HEK293 (cell line): ENCODE results near the gene CBX7.
A peak's percentile ranks its signal among the peaks of the same experiment; 100 is the strongest.

Experiments used
- CTCF ChIA-PET: fragments of 350-600 bp; formaldehyde crosslinking; extraction: SDS; loops from one replicate; lab custom pipeline; 2021; ENCODE audit warnings: antibody characterized with exemption; lab: Yijun Ruan, JAX
- POLR2A ChIA-PET: fragments of 300-600 bp; formaldehyde crosslinking; extraction: SDS; loops from one replicate; lab custom pipeline; 2020; ENCODE audit warnings: antibody characterized with exemption, inconsistent platforms; lab: Yijun Ruan, JAX
- H3K27ac ChIP-seq: fragments of 200-500 bp; sonication (Bioruptor generic); 2 replicates; pipeline ENCODE4 v1.5.1; 2014; ENCODE audit warnings: low read depth, low read length, control low read depth, inconsistent platforms; ENCODE audit errors: extremely low read depth
- H3K36me3 ChIP-seq, 2 experiments: fragments of 200-500 bp in 1 of 2; sonication (Bioruptor generic) in 1 of 2; 1 replicate in 1 of 2; 2 replicates in 1 of 2; pipeline ENCODE4 v1.5.1; 2014 to 2017; ENCODE audit warnings: inconsistent platforms in 2 of 2, low read length in 2 of 2; ENCODE audit not compliant: control insufficient read depth in 2 of 2, insufficient read depth in 1 of 2
- H3K4me1 ChIP-seq: fragments of 200-500 bp; sonication (Bioruptor generic); 2 replicates; pipeline ENCODE4 v1.5.1; 2014; ENCODE audit warnings: mild to moderate bottlenecking, low read length, inconsistent platforms; ENCODE audit not compliant: control insufficient read depth, insufficient read depth
- H3K4me3 ChIP-seq: 2 replicates; pipeline ENCODE4 v1.5.1; 2011; ENCODE audit warnings: low read depth, mild to moderate bottlenecking, control low read depth, low read length, moderate library complexity
- H3K9me3 ChIP-seq: fragments of 200-500 bp; sonication (Bioruptor generic); 2 replicates; pipeline ENCODE4 v1.5.1; 2014; ENCODE audit warnings: low read depth, low read length, inconsistent platforms; ENCODE audit not compliant: control insufficient read depth, insufficient read depth
- CTCF ChIP-seq: fragments of 450-650 bp; formaldehyde crosslinking; IDR thresholded peaks from 2 replicates; pipeline ENCODE4 v1.5.1; 2016; ENCODE audit warnings: missing biosample characterization, missing genetic modification characterization
- HOXD13 ChIP-seq: sonication (generic); formaldehyde crosslinking; IDR thresholded peaks from 2 replicates; pipeline ENCODE4 v1.8.0; 2022; ENCODE audit warnings: missing genetic modification reagents, borderline replicate concordance
- KLF10 ChIP-seq: fragments of 450-650 bp; IDR thresholded peaks from 2 replicates; pipeline ENCODE4 v1.5.1; 2018; ENCODE audit warnings: missing biosample characterization, mild to moderate bottlenecking, missing genetic modification characterization
- KLF7 ChIP-seq: fragments of 450-650 bp; formaldehyde crosslinking; IDR thresholded peaks from 2 replicates; pipeline ENCODE4 v1.5.1; 2016; ENCODE audit warnings: missing biosample characterization, missing genetic modification characterization, borderline replicate concordance
- MEIS1 ChIP-seq: sonication (generic); formaldehyde crosslinking; IDR thresholded peaks from 2 replicates; pipeline ENCODE4 v1.8.1; 2022; ENCODE audit warnings: missing genetic modification reagents, mild to moderate bottlenecking, borderline replicate concordance
- PRDM10 ChIP-seq: fragments of 450-650 bp; formaldehyde crosslinking; IDR thresholded peaks from 2 replicates; pipeline ENCODE4 v1.5.1; 2016; ENCODE audit warnings: missing biosample characterization, missing genetic modification characterization
- WT1 ChIP-seq: fragments of 450-650 bp; formaldehyde crosslinking; IDR thresholded peaks from 2 replicates; pipeline ENCODE4 v1.5.1; 2016; ENCODE audit warnings: missing biosample characterization, missing genetic modification characterization
- ZBTB17 ChIP-seq: fragments of 450-650 bp; formaldehyde crosslinking; IDR thresholded peaks from 2 replicates; pipeline ENCODE4 v1.5.1; 2016; ENCODE audit warnings: missing biosample characterization, missing genetic modification characterization
- ZNF112 ChIP-seq: fragments of 450-650 bp; formaldehyde crosslinking; IDR thresholded peaks from 2 replicates; pipeline ENCODE4 v1.5.0; 2017; ENCODE audit warnings: missing biosample characterization, missing genetic modification characterization
- ZNF121 ChIP-seq: fragments of 450-650 bp; formaldehyde crosslinking; IDR thresholded peaks from 2 replicates; pipeline ENCODE4 v1.5.1; 2016; ENCODE audit warnings: missing biosample characterization, missing genetic modification characterization
- ZNF184 ChIP-seq: fragments of 450-650 bp; IDR thresholded peaks from 2 replicates; pipeline ENCODE4 v1.5.1; 2018; ENCODE audit warnings: missing biosample characterization, mild to moderate bottlenecking, missing genetic modification characterization
- ZNF248 ChIP-seq: fragments of 450-650 bp; formaldehyde crosslinking; IDR thresholded peaks from 2 replicates; pipeline ENCODE4 v1.5.1; 2017; ENCODE audit warnings: missing biosample characterization, missing genetic modification characterization
- ZNF280D ChIP-seq: fragments of 450-650 bp; formaldehyde crosslinking; IDR thresholded peaks from 2 replicates; pipeline ENCODE4 v1.5.1; 2016; ENCODE audit warnings: missing biosample characterization, missing genetic modification characterization
- ZNF324 ChIP-seq: fragments of 450-650 bp; formaldehyde crosslinking; IDR thresholded peaks from 2 replicates; pipeline ENCODE4 v1.5.1; 2016; ENCODE audit warnings: missing biosample characterization, missing genetic modification characterization
- ZNF37A ChIP-seq: fragments of 450-650 bp; IDR thresholded peaks from 2 replicates; pipeline ENCODE4 v1.5.1; 2018; ENCODE audit warnings: missing biosample characterization, missing genetic modification characterization
- ZNF398 ChIP-seq: fragments of 450-650 bp; formaldehyde crosslinking; IDR thresholded peaks from 2 replicates; pipeline ENCODE4 v1.5.1; 2017; ENCODE audit warnings: missing biosample characterization, missing genetic modification characterization
- ZNF423 ChIP-seq: fragments of 450-650 bp; formaldehyde crosslinking; IDR thresholded peaks from 2 replicates; pipeline ENCODE4 v1.5.1; 2016; ENCODE audit warnings: missing biosample characterization, missing genetic modification characterization
- ZNF449 ChIP-seq: fragments of 450-650 bp; formaldehyde crosslinking; IDR thresholded peaks from 2 replicates; pipeline ENCODE4 v1.5.1; 2017; ENCODE audit warnings: missing biosample characterization, mild to moderate bottlenecking, missing genetic modification characterization, moderate library complexity
- ZNF658 ChIP-seq: fragments of 450-650 bp; formaldehyde crosslinking; IDR thresholded peaks from 2 replicates; pipeline ENCODE4; 2016; ENCODE audit warnings: missing biosample characterization, missing genetic modification characterization
- ZNF704 ChIP-seq: fragments of 450-650 bp; formaldehyde crosslinking; IDR thresholded peaks from 2 replicates; pipeline ENCODE4 v1.5.1; 2016; ENCODE audit warnings: missing biosample characterization, missing genetic modification characterization
- ZNF791 ChIP-seq: fragments of 450-650 bp; formaldehyde crosslinking; IDR thresholded peaks from 2 replicates; pipeline ENCODE4 v1.5.1; 2016; ENCODE audit warnings: missing biosample characterization, missing genetic modification characterization
- ZSCAN5A ChIP-seq: fragments of 450-650 bp; formaldehyde crosslinking; IDR thresholded peaks from 2 replicates; pipeline ENCODE4 v1.5.1; 2016; ENCODE audit warnings: missing biosample characterization, missing genetic modification characterization

Gene CBX7

GRCh38 chr22:39087098-39087497, 65.4 kb downstream of the CBX7 start:
- POLR2A ChIA-PET: no interaction called here
- no peaks in the 10 kb centered on the region for H3K36me3 ChIP-seq
- H3K4me1 ChIP-seq: 0 out of 2 replicates have a peak, but pooled peaks cover 2% of the 10 kb centered on the region
- CTCF ChIA-PET: no interaction called here
- no peak for TF ChIP-seq ZNF248 (tag by site-specific recombination)
- no peak for TF ChIP-seq ZNF704
- TF ChIP-seq ZNF280D: no peak
- no peak for TF ChIP-seq CTCF (tag by site-specific recombination)
- TF ChIP-seq MEIS1: no peak
- TF ChIP-seq ZSCAN5A (tag by site-specific recombination): no peak
- TF ChIP-seq ZNF449: no peak
- no peak for TF ChIP-seq ZNF184 (tag by site-specific recombination)
- TF ChIP-seq KLF7: no peak
- no peak for TF ChIP-seq ZNF112 (tag by site-specific recombination)
- TF ChIP-seq KLF10 (tag by site-specific recombination): no peak
- TF ChIP-seq ZNF324 (tag by site-specific recombination): no peak
- TF ChIP-seq ZNF398 (tag by site-specific recombination): peak; percentile 50
- no peak for TF ChIP-seq PRDM10 (tag by site-specific recombination)
- TF ChIP-seq WT1 (tag by site-specific recombination): peak; percentile 60
- TF ChIP-seq ZNF658: no peak
- TF ChIP-seq ZBTB17 (tag by site-specific recombination): 0 out of 2 replicates have a peak, but pooled peaks have one; percentile 24
- no peak for TF ChIP-seq ZNF423 (tag by site-specific recombination)
- no peak for TF ChIP-seq ZNF37A (tag by site-specific recombination)
- no peak for TF ChIP-seq ZNF791
- no peak for TF ChIP-seq ZNF121
- no peak for TF ChIP-seq HOXD13
- no peak overlapping the region for H3K4me3 ChIP-seq
- no peaks in the 10 kb centered on the region for H3K9me3 ChIP-seq
- no peak overlapping the region for H3K27ac ChIP-seq
